ENCODE measurements around the gene IL17B. TPM values are rescaled to one million over a fixed set of nuclear protein-coding genes. Genes with fewer than 3 reads are reported as not detected.

IL17B gene
- total RNA-seq, 1 experiment from 2014 or later, result not detected

DNA sequence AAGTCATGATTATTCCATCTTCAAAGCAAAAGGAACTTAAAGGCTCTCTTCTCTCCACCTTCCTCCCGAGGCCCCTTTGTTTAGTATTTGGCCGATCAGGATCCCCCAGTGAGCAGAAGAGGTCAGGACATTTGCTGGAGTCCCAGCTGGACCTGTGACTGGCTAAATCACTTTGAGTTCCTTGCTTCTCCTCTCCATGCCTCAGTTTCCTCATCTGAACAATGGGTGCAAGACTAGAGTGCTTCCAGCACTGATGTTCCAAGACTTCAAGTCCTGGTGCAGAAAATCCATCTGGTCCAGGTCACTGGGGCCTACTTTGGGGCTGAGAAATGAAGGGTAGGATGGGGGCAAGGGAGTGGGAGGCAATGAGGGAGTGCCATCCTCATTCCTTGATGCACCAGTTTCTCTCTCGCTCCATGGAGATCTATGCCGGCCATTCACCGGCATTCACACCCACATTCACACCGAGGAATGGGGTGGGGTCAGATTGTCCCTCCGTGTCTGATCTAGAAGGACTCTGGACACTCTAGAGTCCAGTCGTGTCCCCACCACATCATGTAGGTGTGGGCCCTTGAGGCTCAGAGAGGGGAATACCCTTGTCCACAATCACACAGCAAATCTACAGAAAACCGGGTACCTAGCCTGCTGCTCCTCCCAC lies 38.7 kb upstream of the IL17B start:
- H3K23me2 ChIP-seq (ENCODE audit: insufficient read length, low read depth, low read length, poor library complexity, severe bottlenecking), result no peaks in the 10 kb centered on the region
- H2BK15ac ChIP-seq (ENCODE audit: low read depth, low read length), result no peak overlapping the region
- no peaks in the 10 kb centered on the region for H3K9me3 ChIP-seq (ENCODE audit: control insufficient read depth, low read depth, low read length)
- H3K9me3 Mint-ChIP-seq, result no peaks in the 10 kb centered on the region
- no peak overlapping the region for H2BK120ac ChIP-seq (ENCODE audit: low read depth, low read length, poor library complexity, severe bottlenecking)
- no peak overlapping the region for H3K4ac ChIP-seq (ENCODE audit: low read depth, low read length)
- WGBS (ENCODE audit: extremely low coverage, insufficient read length, low lambda C conversion rate), result no CpG with 5 or more reads among the region's 9 CpGs
- H3K14ac ChIP-seq (ENCODE audit: insufficient read depth, low read length), result no peak overlapping the region
- H3T11ph ChIP-seq (ENCODE audit: low read length), result no peak overlapping the region
- H3K4me1 Mint-ChIP-seq, result peaks cover 27 to 47% of the 10 kb centered on the region in 2 experiments
- no peak overlapping the region for H2BK12ac ChIP-seq (ENCODE audit: insufficient read length, low read depth, low read length)
- H4K8ac ChIP-seq (replicated peaks; ENCODE audit: insufficient read length, low read depth, low read length), result no peak overlapping the region
- H2BK20ac ChIP-seq (ENCODE audit: low read depth, low read length, poor library complexity, severe bottlenecking), result no peak overlapping the region
- H3K4me2 ChIP-seq (ENCODE audit: insufficient read depth, insufficient read length, low read length), result no peak overlapping the region
- peak overlapping the region in 2 of 3 experiments; percentile 8 to 53; a peak in 2 of 7 replicates for H3K27ac Mint-ChIP-seq
- no peaks in the 10 kb centered on the region; the same call in 1 of the 2 replicates for H3K4me1 ChIP-seq (ENCODE audit: insufficient read depth, low read length)
- no peak overlapping the region for H2AFZ ChIP-seq (ENCODE audit: low read length)
- no peak overlapping the region for H2AK5ac ChIP-seq (ENCODE audit: insufficient read length, low read length)
- no peak overlapping the region for H2BK5ac ChIP-seq (ENCODE audit: insufficient read length, low read length)
- no peak overlapping the region for H3K27ac ChIP-seq (ENCODE audit: insufficient read length, low read depth, low read length)
- peak overlapping the region in 1 of 2 experiments; percentile 57; a peak in 2 of 5 replicates for H3K4me3 Mint-ChIP-seq
- TF ChIP-seq, protein P1, sequence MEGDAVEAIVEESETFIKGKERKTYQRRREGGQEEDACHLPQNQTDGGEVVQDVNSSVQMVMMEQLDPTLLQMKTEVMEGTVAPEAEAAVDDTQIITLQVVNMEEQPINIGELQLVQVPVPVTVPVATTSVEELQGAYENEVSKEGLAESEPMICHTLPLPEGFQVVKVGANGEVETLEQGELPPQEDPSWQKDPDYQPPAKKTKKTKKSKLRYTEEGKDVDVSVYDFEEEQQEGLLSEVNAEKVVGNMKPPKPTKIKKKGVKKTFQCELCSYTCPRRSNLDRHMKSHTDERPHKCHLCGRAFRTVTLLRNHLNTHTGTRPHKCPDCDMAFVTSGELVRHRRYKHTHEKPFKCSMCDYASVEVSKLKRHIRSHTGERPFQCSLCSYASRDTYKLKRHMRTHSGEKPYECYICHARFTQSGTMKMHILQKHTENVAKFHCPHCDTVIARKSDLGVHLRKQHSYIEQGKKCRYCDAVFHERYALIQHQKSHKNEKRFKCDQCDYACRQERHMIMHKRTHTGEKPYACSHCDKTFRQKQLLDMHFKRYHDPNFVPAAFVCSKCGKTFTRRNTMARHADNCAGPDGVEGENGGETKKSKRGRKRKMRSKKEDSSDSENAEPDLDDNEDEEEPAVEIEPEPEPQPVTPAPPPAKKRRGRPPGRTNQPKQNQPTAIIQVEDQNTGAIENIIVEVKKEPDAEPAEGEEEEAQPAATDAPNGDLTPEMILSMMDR (conservative IDR thresholded peaks at IDR 0.05), result no peak
- no peaks in the 10 kb centered on the region for H3K27me3 ChIP-seq (ENCODE audit: insufficient read depth, low read length)
- no peaks in the 10 kb centered on the region for H4K20me1 ChIP-seq (ENCODE audit: control insufficient read depth, insufficient read depth, insufficient read length)
- no peak overlapping the region for H3K18ac ChIP-seq (ENCODE audit: insufficient read length, low read depth, low read length)
- H3K27me3 Mint-ChIP-seq (ENCODE audit: low read depth), result no peaks in the 10 kb centered on the region
- DNase-seq, result no peak
- H3K79me1 ChIP-seq (ENCODE audit: insufficient read depth, low read depth, low read length, poor library complexity, severe bottlenecking), result no peaks in the 10 kb centered on the region
- H3K9ac ChIP-seq (ENCODE audit: extremely low read depth, insufficient read length, low read length), result no peak overlapping the region
- H3K23ac ChIP-seq (ENCODE audit: insufficient read length, low read depth, low read length), result no peak overlapping the region
- no peak overlapping the region for H4K5ac ChIP-seq (ENCODE audit: insufficient read length, low read depth, low read length)
- no peaks in the 10 kb centered on the region; a peak in 1 of 7 replicates for H3K36me3 Mint-ChIP-seq (ENCODE audit: insufficient read depth in 1 of 3, low read depth in 3 of 3)
- no peak overlapping the region for H3K56ac ChIP-seq (ENCODE audit: insufficient read length, low read depth, low read length)
- H4K91ac ChIP-seq (ENCODE audit: insufficient read length, low read depth, low read length), result no peak overlapping the region
- H3K79me2 ChIP-seq (ENCODE audit: insufficient read depth, low read length), result no peaks in the 10 kb centered on the region

All from H9 (cell line).